HCT116 (cell line): ENCODE results near the gene BATF2. TPM values are rescaled to one million over a fixed set of nuclear protein-coding genes. Genes with fewer than 3 reads are reported as not detected.

ENCODE experiments used
- ATAC-seq: fragments of 200-7000 bp; cut with Tn5 transposase; 2 replicates; pipeline ENCODE4 v1.9.1; 2020; ENCODE audit warnings: mild to moderate bottlenecking, moderate library complexity
- BruUV-seq: library from RNA; stranded (reverse); fragments of 400-500 nt; replicated peaks from 2 replicates; lab custom pipeline; 2021; lab: Mats Ljungman, UMichigan
- CTCF ChIA-PET: fragments of 300-600 bp; sonication (Branson Sonifier 250); formaldehyde crosslinking; loops from one replicate; lab custom pipeline; 2021; ENCODE audit warnings: antibody characterized with exemption; lab: Charles Lee
- POLR2A ChIA-PET: fragments of 300-600, 350-600 bp; sonication (Branson Sonifier 250); formaldehyde crosslinking; loops from one replicate; lab custom pipeline; 2021; ENCODE audit warnings: antibody characterized with exemption; lab: Charles Lee
- RAD21 ChIA-PET, 2 experiments: fragments of 300-600 bp; sonication (Branson Sonifier 250); formaldehyde crosslinking; loops; one replicate each; lab custom pipeline; 2023; ENCODE audit warnings: low total read pairs in 2 of 2; ENCODE audit not compliant: uncharacterized antibody in 2 of 2, unreplicated experiment in 2 of 2, low non-redundant PET in 1 of 2; lab: Charles Lee
- DNase-seq: peaks from one replicate; pipeline ENCODE4 v3.0.0-alpha.2; 2010; ENCODE audit warnings: low read depth, low spot score
- H2AFZ ChIP-seq: fragments of 200-600 bp; shearing (Covaris generic), sonication (generic); 2 replicates; pipeline ENCODE4 v1.6.1; 2017; ENCODE audit warnings: low read depth, mixed run types, mixed read lengths, antibody characterized with exemption, low read length; ENCODE audit not compliant: poor library complexity, severe bottlenecking
- H3K27ac ChIP-seq: 2 replicates; pipeline ENCODE4 v1.5.1; 2012; ENCODE audit warnings: low read depth, low read length
- H3K27me3 ChIP-seq: fragments of 200-600 bp; sonication (generic); 2 replicates; pipeline ENCODE4 v1.6.1; 2016; ENCODE audit warnings: mixed run types, low read length, mixed read lengths; ENCODE audit not compliant: insufficient read depth
- H3K36me3 ChIP-seq, 2 experiments: fragments of 200-500 bp in 1 of 2; fragments of 200-600 bp in 1 of 2; sonication (Bioruptor generic) in 1 of 2; sonication (generic) in 1 of 2; 2 replicates each; pipeline versions ENCODE4 v1.5.1 to v1.6.1; 2014 to 2016; ENCODE audit warnings: low read length in 2 of 2, inconsistent platforms in 1 of 2, mixed read lengths in 1 of 2, mixed run types in 1 of 2; ENCODE audit not compliant: insufficient read depth in 2 of 2, control insufficient read depth in 1 of 2
- H3K4me1 ChIP-seq, 2 experiments: fragments of 200-600 bp in 1 of 2; sonication (generic) in 1 of 2; 2 replicates each; pipeline versions ENCODE4 v1.5.1 to v1.6.1; 2012 to 2017; ENCODE audit warnings: low read length in 2 of 2, inconsistent platforms in 1 of 2, mild to moderate bottlenecking in 1 of 2, mixed read lengths in 1 of 2, mixed run types in 1 of 2, moderate library complexity in 1 of 2; ENCODE audit not compliant: insufficient read depth in 2 of 2, control insufficient read depth in 1 of 2
- H3K4me2 ChIP-seq: fragments of 200-600 bp; sonication (generic); 2 replicates; pipeline ENCODE4 v1.6.1; 2017; ENCODE audit warnings: mixed run types, low read length, mixed read lengths
- H3K4me3 ChIP-seq, 2 experiments: fragments of 200-600 bp in 1 of 2; sonication (generic) in 1 of 2; replicated peaks in 1 of 2; 2 replicates each; pipeline ENCODE4 v1.5.1; 2011 to 2016; ENCODE audit warnings: low read length in 2 of 2, control low read depth in 1 of 2, low read depth in 1 of 2, mild to moderate bottlenecking in 1 of 2, mixed read lengths in 1 of 2, mixed run types in 1 of 2
- H3K79me2 ChIP-seq: fragments of 200-600 bp; sonication (generic); 2 replicates; pipeline ENCODE4 v1.6.1; 2017; ENCODE audit warnings: mild to moderate bottlenecking, mixed run types, low read length, moderate library complexity, mixed read lengths; ENCODE audit not compliant: insufficient read depth
- H3K9ac ChIP-seq: fragments of 200-600 bp; sonication (generic); 2 replicates; pipeline ENCODE4 v1.6.1; 2016; ENCODE audit warnings: low read length, mixed read lengths
- H3K9me2 ChIP-seq: fragments of 200-600 bp; sonication (generic), shearing (Covaris generic); 2 replicates; pipeline ENCODE4 v1.6.1; 2017; ENCODE audit warnings: mixed run types, mild to moderate bottlenecking, moderate library complexity; ENCODE audit not compliant: insufficient read depth
- H3K9me3 ChIP-seq, 2 experiments: fragments of 200-500 bp in 1 of 2; fragments of 200-600 bp in 1 of 2; sonication (Bioruptor generic) in 1 of 2; sonication (generic) in 1 of 2; 2 replicates each; pipeline ENCODE4 v1.6.1; 2014 to 2017; ENCODE audit warnings: low read length in 2 of 2, mixed read lengths in 2 of 2, inconsistent platforms in 1 of 2, low read depth in 1 of 2, mild to moderate bottlenecking in 1 of 2, mixed run types in 1 of 2, moderate library complexity in 1 of 2; ENCODE audit not compliant: control insufficient read depth in 1 of 2, insufficient read depth in 1 of 2
- H4K20me1 ChIP-seq: fragments of 200-600 bp; sonication (generic), shearing (Covaris generic); 2 replicates; pipeline ENCODE4 v1.6.1; 2017; ENCODE audit warnings: mixed run types, mild to moderate bottlenecking, moderate library complexity; ENCODE audit not compliant: insufficient read depth
- CBX3 ChIP-seq: IDR thresholded peaks from 2 replicates; pipeline ENCODE4 v1.6.1; 2012; ENCODE audit warnings: low read depth
- CEBPB ChIP-seq: IDR thresholded peaks from 2 replicates; pipeline ENCODE4 v1.6.1; 2012; ENCODE audit warnings: low read depth
- EGR1 ChIP-seq: IDR thresholded peaks from 2 replicates; pipeline ENCODE4 v1.6.1; 2012; ENCODE audit warnings: low read depth
- ELF1 ChIP-seq: IDR thresholded peaks from 2 replicates; pipeline ENCODE4 v1.6.1; 2012; ENCODE audit warnings: low read depth, borderline replicate concordance
- EZH2 ChIP-seq: fragments of 200-600 bp; sonication (generic); IDR thresholded peaks from 2 replicates; pipeline ENCODE4 v1.6.1; 2017; ENCODE audit warnings: antibody characterized with exemption, mixed run types
- EZH2phosphoT487 ChIP-seq: fragments of 200-600 bp; IDR thresholded peaks from 2 replicates; pipeline ENCODE4 v1.6.1; 2018; ENCODE audit warnings: antibody characterized with exemption, borderline replicate concordance
- FOSL1 ChIP-seq: IDR thresholded peaks from 2 replicates; pipeline ENCODE4 v1.6.1; 2012; ENCODE audit warnings: low read depth
- JUND ChIP-seq: IDR thresholded peaks from 2 replicates; pipeline ENCODE4 v1.6.1; 2012
- POLR2A ChIP-seq: IDR thresholded peaks from 2 replicates; pipeline ENCODE4 v1.7.0; 2011; ENCODE audit warnings: borderline replicate concordance; ENCODE audit not compliant: insufficient read depth, insufficient read length; ENCODE audit errors: extremely low read depth
- POLR2AphosphoS5 ChIP-seq: IDR thresholded peaks from 2 replicates; pipeline ENCODE4 v1.6.1; 2011; ENCODE audit warnings: mild to moderate bottlenecking, low read depth, low read length, moderate library complexity
- RAD21 ChIP-seq: IDR thresholded peaks from 2 replicates; pipeline ENCODE4 v1.6.1; 2012; ENCODE audit warnings: low read depth, mild to moderate bottlenecking
- SIN3A ChIP-seq: IDR thresholded peaks from 2 replicates; pipeline ENCODE4 v1.6.1; 2012; ENCODE audit warnings: low read depth
- SP1 ChIP-seq: IDR thresholded peaks from 2 replicates; pipeline ENCODE4 v1.6.1; 2012; ENCODE audit warnings: low read depth
- SRF ChIP-seq: IDR thresholded peaks from 2 replicates; pipeline ENCODE4 v1.6.1; 2012; ENCODE audit warnings: low read depth
- TCF7L2 ChIP-seq: IDR thresholded peaks from 2 replicates; pipeline ENCODE4 v1.7.0; 2011; ENCODE audit warnings: borderline replicate concordance, inconsistent platforms; ENCODE audit not compliant: insufficient read depth, insufficient read length; ENCODE audit errors: extremely low read depth
- YY1 ChIP-seq: IDR thresholded peaks from 2 replicates; pipeline ENCODE4 v1.6.1; 2011; ENCODE audit warnings: low read length, low read depth, moderate library complexity, mild to moderate bottlenecking; ENCODE audit not compliant: insufficient replicate concordance; ENCODE audit errors: extremely low read depth
- ZFX ChIP-seq: fragments of 450-650 bp; IDR thresholded peaks from 2 replicates; pipeline ENCODE4 v1.6.1; 2017
- ZNF274 ChIP-seq: fragments of 200-500 bp; sonication (Bioruptor generic); IDR thresholded peaks from 2 replicates; pipeline ENCODE4 v1.6.1; 2014; ENCODE audit warnings: mild to moderate bottlenecking, low read depth, low read length, inconsistent platforms
- intact Hi-C: fragments of 100-400 bp; cut with micrococcal nuclease; formaldehyde crosslinking; loops from 2 replicates; pipeline ENCODE4 v1.10.0; 2022
- total RNA-seq: library from RNA; stranded (reverse); gene quantifications from one replicate; pipeline ENCODE4 v1.2.1, GENCODE V29; 2021; ENCODE audit not compliant: unreplicated experiment
- TF ChIP-seq, protein P1 (sequence below): IDR thresholded peaks from 2 replicates; pipeline ENCODE4 v1.6.1; 2011; ENCODE audit warnings: mild to moderate bottlenecking, low read length, moderate library complexity; ENCODE audit not compliant: insufficient replicate concordance; ENCODE audit errors: extremely low read depth
- TF ChIP-seq, protein P2 (sequence below): IDR thresholded peaks from 2 replicates; pipeline ENCODE4 v1.6.1; 2012; ENCODE audit warnings: low read depth
- TF ChIP-seq, protein P3 (sequence below): IDR thresholded peaks from 2 replicates; pipeline ENCODE4 v1.6.1; 2012
- TF ChIP-seq, protein P4 (sequence below): IDR thresholded peaks from 2 replicates; pipeline ENCODE4 v1.6.1; 2012

Gene BATF2
- total RNA-seq, 1 experiment from 2014 or later: 2.1 TPM

DNA sequence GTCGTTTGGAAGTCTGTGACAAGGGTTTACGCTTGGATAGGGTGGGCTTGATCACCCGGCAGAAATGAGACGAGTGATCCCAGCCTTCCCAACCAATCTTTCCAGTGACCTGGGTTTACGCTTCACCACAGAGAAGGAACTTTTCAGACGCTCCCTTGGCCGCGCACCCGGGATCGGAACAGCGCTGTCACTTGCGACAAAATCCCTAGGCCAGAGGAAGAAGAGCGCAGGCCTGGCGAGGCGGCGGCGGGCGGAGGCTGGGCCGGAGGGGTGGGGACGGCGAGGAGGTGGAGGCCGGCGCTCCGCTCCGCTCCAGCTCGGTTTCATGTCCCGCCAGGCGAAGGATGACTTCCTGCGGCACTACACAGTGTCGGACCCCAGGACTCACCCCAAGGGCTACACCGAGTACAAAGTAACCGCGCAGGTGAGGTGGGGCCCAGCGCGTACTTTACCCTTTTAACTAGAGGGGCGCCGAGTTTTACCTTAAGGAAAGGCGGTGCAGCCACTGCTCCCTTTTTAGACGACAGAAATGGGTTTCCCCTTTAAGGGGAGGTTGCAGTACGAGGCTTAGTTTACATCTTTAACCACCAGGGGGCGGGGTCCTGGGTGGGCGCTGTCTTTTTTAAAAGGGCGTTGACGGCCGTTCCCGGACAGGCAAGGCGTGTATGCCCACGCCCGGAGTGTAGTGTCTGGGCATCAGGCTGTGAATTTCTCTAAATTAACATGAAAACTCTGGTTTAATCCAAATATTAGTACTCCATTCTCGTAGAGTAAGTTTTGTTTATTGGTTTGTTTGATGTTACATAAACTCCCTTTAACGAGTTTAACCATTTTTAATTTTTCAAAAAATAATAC lies 30.7 kb upstream of the BATF2 start, which contains the start of gene SNX15:
TSS of gene SNX15 (plus strand) at position 227 of the 855 bp plus-strand sequence. CDS start at position 326, 99 bp downstream.
- H3K9ac ChIP-seq: peak within 1 kb of the TSS; percentile 43
- ChIA-PET CTCF (interaction anchor here (1.2 kb wide), 1 partner anchor 84 kb away, joined by 4 read pairs; the partner anchor contains the start of gene TM7SF2), POLR2A (interaction anchor here (0.6 to 1.2 kb wide), 3 partner anchors 13 to 95 kb away, joined by 3 to 5 read pairs (median 4); partner anchors contain the start of gene SAC3D1), RAD21 (no interaction called here)
- peak; percentile 93 for ATAC-seq
- intact Hi-C loops: loop anchor here (1.0 to 5.0 kb wide), 5 partner anchors 13 to 180 kb away; partner anchors contain the start of genes ARL2, ATG2A, CDCA5 and EHD1
- no peaks in the 10 kb centered on the region for H4K20me1 ChIP-seq
- BruUV-seq: TSS peak; percentile 79
- DNase-seq: peak; percentile 97
- no peaks in the 10 kb centered on the region for H3K27me3 ChIP-seq
- H3K4me2 ChIP-seq: peak within 1 kb of the TSS; percentile 71
- no peaks in the 10 kb centered on the region for H3K9me2 ChIP-seq
- H3K27ac ChIP-seq: peak within 1 kb of the TSS; percentile 75
- peaks cover 11 to 22% of the 10 kb centered on the region in 2 experiments; a peak in 3 of 4 replicates for H3K4me1 ChIP-seq
- no peaks in the 10 kb centered on the region for H3K9me3 ChIP-seq
- H3K36me3 ChIP-seq: no peaks in the 10 kb centered on the region
- peak within 1 kb of the TSS; percentile 39 to 44 for H3K4me3 ChIP-seq
- H2AFZ ChIP-seq: peak within 1 kb of the TSS; percentile 18
- no peaks in the 10 kb centered on the region for H3K79me2 ChIP-seq
- no peak for TF ChIP-seq ELF1
- TF ChIP-seq JUND: peak; percentile 33; the same call in 1 of the 2 replicates
- peak; percentile 61 for TF ChIP-seq SRF
- TF ChIP-seq EZH2phosphoT487: no peak
- TF ChIP-seq EZH2: no peak
- TF ChIP-seq CBX3: peak; percentile 73
- TF ChIP-seq POLR2A: peak; percentile 49
- TF ChIP-seq, protein P1, sequence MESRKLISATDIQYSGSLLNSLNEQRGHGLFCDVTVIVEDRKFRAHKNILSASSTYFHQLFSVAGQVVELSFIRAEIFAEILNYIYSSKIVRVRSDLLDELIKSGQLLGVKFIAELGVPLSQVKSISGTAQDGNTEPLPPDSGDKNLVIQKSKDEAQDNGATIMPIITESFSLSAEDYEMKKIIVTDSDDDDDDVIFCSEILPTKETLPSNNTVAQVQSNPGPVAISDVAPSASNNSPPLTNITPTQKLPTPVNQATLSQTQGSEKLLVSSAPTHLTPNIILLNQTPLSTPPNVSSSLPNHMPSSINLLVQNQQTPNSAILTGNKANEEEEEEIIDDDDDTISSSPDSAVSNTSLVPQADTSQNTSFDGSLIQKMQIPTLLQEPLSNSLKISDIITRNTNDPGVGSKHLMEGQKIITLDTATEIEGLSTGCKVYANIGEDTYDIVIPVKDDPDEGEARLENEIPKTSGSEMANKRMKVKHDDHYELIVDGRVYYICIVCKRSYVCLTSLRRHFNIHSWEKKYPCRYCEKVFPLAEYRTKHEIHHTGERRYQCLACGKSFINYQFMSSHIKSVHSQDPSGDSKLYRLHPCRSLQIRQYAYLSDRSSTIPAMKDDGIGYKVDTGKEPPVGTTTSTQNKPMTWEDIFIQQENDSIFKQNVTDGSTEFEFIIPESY: peak; percentile 52
- TF ChIP-seq FOSL1: no peak
- TF ChIP-seq YY1: peak; percentile 81
- TF ChIP-seq, protein P2, sequence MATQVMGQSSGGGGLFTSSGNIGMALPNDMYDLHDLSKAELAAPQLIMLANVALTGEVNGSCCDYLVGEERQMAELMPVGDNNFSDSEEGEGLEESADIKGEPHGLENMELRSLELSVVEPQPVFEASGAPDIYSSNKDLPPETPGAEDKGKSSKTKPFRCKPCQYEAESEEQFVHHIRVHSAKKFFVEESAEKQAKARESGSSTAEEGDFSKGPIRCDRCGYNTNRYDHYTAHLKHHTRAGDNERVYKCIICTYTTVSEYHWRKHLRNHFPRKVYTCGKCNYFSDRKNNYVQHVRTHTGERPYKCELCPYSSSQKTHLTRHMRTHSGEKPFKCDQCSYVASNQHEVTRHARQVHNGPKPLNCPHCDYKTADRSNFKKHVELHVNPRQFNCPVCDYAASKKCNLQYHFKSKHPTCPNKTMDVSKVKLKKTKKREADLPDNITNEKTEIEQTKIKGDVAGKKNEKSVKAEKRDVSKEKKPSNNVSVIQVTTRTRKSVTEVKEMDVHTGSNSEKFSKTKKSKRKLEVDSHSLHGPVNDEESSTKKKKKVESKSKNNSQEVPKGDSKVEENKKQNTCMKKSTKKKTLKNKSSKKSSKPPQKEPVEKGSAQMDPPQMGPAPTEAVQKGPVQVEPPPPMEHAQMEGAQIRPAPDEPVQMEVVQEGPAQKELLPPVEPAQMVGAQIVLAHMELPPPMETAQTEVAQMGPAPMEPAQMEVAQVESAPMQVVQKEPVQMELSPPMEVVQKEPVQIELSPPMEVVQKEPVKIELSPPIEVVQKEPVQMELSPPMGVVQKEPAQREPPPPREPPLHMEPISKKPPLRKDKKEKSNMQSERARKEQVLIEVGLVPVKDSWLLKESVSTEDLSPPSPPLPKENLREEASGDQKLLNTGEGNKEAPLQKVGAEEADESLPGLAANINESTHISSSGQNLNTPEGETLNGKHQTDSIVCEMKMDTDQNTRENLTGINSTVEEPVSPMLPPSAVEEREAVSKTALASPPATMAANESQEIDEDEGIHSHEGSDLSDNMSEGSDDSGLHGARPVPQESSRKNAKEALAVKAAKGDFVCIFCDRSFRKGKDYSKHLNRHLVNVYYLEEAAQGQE: no peak
- peak; percentile 84 for TF ChIP-seq TCF7L2
- no peak for TF ChIP-seq RAD21
- TF ChIP-seq SP1: peak; percentile 99
- TF ChIP-seq POLR2AphosphoS5: peak; percentile 63
- TF ChIP-seq EGR1: peak; percentile 52; the same call in 1 of the 2 replicates
- peak; percentile 31; the same call in 1 of the 2 replicates for TF ChIP-seq ZFX
- TF ChIP-seq, protein P3, sequence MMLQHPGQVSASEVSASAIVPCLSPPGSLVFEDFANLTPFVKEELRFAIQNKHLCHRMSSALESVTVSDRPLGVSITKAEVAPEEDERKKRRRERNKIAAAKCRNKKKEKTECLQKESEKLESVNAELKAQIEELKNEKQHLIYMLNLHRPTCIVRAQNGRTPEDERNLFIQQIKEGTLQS: no peak
- TF ChIP-seq, protein P4, sequence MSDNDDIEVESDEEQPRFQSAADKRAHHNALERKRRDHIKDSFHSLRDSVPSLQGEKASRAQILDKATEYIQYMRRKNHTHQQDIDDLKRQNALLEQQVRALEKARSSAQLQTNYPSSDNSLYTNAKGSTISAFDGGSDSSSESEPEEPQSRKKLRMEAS: peak; percentile 97
- no peak for TF ChIP-seq ZNF274
- no peak for TF ChIP-seq CEBPB
- TF ChIP-seq SIN3A: peak; percentile 59
